Upper lobe of right lung (tissue), 1 donor: Measurements from ENCODE around the gene KCNIP1. TPM values are rescaled to one million over a fixed set of nuclear protein-coding genes. Genes with fewer than 3 reads are reported as not detected.
"Not testable (repeated sequence)": the region's sequence is repeated elsewhere in the genome, so short reads cannot be mapped to it uniquely, and the experiment has no call there.

Experiments
- ATAC-seq: fragments of 200-7000 bp; cut with Tn5 transposase; one replicate; pipeline ENCODE4 v1.9.1; 2020; ENCODE audit warnings: mild to moderate bottlenecking, moderate library complexity
- DNase-seq: peaks from one replicate; pipeline ENCODE4 v3.0.0-alpha.2; 2020
- H3K27ac ChIP-seq: fragments of 200-600 bp; one replicate; pipeline ENCODE4 v1.8.0; 2022
- H3K27me3 ChIP-seq: fragments of 200-600 bp; one replicate; pipeline ENCODE4 v1.8.0; 2022; ENCODE audit warnings: mild to moderate bottlenecking
- H3K36me3 ChIP-seq: fragments of 200-600 bp; one replicate; pipeline ENCODE4 v1.8.0; 2022
- H3K4me1 ChIP-seq: fragments of 200-600 bp; one replicate; pipeline ENCODE4 v1.8.0; 2022
- H3K4me3 ChIP-seq: fragments of 200-600 bp; one replicate; pipeline ENCODE4 v1.8.0; 2022; ENCODE audit warnings: mild to moderate bottlenecking
- H3K9me3 ChIP-seq: fragments of 200-600 bp; one replicate; pipeline ENCODE4 v1.8.0; 2022
- CTCF ChIP-seq: fragments of 200-600 bp; IDR thresholded peaks from one replicate; pipeline ENCODE4 v1.8.0; 2022; ENCODE audit warnings: antibody characterized with exemption
- intact Hi-C: fragments of 100-400 bp; cut with DNase I; formaldehyde crosslinking; loops from one replicate; pipeline ENCODE4 v1.11.0; 2022
- total RNA-seq: library from RNA; stranded (reverse); fragmentation: NEBNext Ultra II Directional; extraction: Animal tissue kit (Norgen Biotek cat#: 25700); gene quantifications from one replicate; pipeline ENCODE4 v1.2.1, GENCODE V29; 2021
- donor health status: DM: no; HTN: yes; CAD: no; lungs with severe emphysema.

The KCNIP1 gene
- total RNA-seq, 1 donor from 2014 or later: 2.7 TPM

GRCh38 chr5:170758481-170758880 is 254.7 kb downstream of the KCNIP1 start:
- peaks cover 15% of the 10 kb centered on the region for H3K4me1 ChIP-seq
- intact Hi-C loops: no loop called here

DNA sequence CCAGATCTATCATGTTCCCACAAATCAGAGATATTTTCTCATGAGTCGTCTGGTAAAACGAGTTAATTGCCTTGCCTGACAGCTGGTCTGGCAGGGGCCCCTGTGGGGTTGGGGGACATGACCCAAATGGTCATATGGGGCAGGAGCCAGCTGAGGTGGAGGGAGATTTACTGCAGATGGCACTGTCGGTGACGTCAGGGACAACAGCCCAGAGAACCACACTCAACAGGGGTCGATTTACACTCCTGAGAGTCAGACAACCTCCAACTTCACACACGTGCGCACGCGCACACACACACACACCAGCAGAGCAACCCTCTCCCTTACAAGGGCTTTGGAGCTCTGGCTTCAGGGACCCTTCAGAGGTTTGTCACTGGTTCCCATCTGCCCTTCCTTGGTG is 256.3 kb downstream of the KCNIP1 start:
- H3K4me3 ChIP-seq: no peak overlapping the region
- no peak for TF ChIP-seq CTCF
- no peaks in the 10 kb centered on the region for H3K36me3 ChIP-seq
- intact Hi-C loops: no loop called here
- H3K9me3 ChIP-seq: no peaks in the 10 kb centered on the region
- H3K27ac ChIP-seq: no peak overlapping the region
- peaks cover 15% of the 10 kb centered on the region for H3K4me1 ChIP-seq
- ATAC-seq: no peak
- no peaks in the 10 kb centered on the region for H3K27me3 ChIP-seq
- DNase-seq: no peak

More at GRCh38 chr5:170758481-170758880, 254.7 kb downstream of the KCNIP1 start:
- ATAC-seq: no peak
- DNase-seq: no peak
- H3K27me3 ChIP-seq: no peaks in the 10 kb centered on the region
- no peak for TF ChIP-seq CTCF
- no peaks in the 10 kb centered on the region for H3K9me3 ChIP-seq
- no peak overlapping the region for H3K4me3 ChIP-seq
- no peaks in the 10 kb centered on the region for H3K36me3 ChIP-seq
- H3K27ac ChIP-seq: no peak overlapping the region

DNA sequence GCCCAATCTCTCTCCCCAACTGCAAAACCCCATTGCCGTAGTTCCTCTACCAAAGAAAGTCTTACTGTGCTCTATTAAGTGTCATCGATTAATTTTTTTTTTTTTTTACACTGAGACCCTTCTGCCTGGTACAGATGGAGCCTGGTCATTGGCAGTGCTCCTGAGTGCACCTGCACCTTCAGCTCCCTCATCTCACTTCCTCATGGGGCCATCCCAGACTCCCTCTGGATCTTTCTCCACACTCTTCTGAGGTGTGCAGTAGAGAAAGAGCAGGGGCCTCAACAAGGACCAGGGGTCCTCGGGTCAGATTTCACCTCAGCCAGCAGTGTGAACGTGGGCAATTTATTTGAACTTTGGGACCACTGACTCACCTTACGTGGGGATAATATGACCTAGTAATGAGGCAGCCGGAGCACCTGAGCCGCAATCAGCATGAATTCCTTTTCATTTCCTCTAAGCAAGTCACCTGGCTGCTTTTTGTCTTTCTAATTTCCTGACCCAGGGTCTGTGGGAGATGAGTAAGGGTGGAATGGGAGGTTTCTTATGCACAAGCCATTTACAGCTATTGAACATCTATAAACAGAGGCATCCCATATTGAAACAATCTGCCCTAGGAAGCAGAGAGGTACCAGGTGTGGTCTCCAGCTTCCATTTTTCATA is 257.4 kb downstream of the KCNIP1 start:
- DNase-seq (no peak), ATAC-seq (no peak)
- Histone ChIP-seq H3K9me3 (no peaks in the 10 kb centered on the region), H3K27ac (no peak overlapping the region), H3K27me3 (no peaks in the 10 kb centered on the region), H3K4me1 (peaks cover 15% of the 10 kb centered on the region), H3K4me3 (no peak overlapping the region), H3K36me3 (no peaks in the 10 kb centered on the region)
- no peak for TF ChIP-seq CTCF
- intact Hi-C loops: no loop called here

- H3K4me1 ChIP-seq: peaks cover 11% of the 10 kb centered on the region
- H3K4me3 ChIP-seq: no peak overlapping the region
- no peaks in the 10 kb centered on the region for H3K36me3 ChIP-seq
- no peak for TF ChIP-seq CTCF
- H3K27me3 ChIP-seq: no peaks in the 10 kb centered on the region
- no peak overlapping the region for H3K27ac ChIP-seq
- ATAC-seq (no peak), DNase-seq (no peak)
- intact Hi-C loops: no loop called here
- H3K9me3 ChIP-seq: no peaks in the 10 kb centered on the region
These were observed 257.9 kb downstream of the KCNIP1 start for GRCh38 chr5:170761708-170762066.

DNA sequence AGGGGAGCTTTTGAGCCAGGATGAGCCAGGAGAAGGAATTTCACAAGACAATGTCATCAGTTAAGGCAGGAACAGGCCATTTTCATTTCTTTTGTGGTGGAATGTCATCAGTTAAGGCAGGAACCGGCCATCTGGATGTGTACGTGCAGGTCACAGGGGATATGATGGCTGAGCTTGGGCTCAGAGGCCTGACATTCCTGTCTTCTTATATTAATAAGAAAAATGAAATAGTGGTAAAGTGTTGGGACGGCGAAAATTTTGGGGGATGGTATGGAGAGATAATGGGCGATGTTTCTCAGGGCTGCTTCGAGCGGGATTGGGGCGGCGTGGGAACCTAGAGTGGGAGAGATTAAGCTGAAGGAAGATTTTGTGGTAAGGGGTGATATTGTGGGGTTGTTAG is 258.5 kb downstream of the KCNIP1 start:
- intact Hi-C loops: not testable (repeated sequence)

DNA sequence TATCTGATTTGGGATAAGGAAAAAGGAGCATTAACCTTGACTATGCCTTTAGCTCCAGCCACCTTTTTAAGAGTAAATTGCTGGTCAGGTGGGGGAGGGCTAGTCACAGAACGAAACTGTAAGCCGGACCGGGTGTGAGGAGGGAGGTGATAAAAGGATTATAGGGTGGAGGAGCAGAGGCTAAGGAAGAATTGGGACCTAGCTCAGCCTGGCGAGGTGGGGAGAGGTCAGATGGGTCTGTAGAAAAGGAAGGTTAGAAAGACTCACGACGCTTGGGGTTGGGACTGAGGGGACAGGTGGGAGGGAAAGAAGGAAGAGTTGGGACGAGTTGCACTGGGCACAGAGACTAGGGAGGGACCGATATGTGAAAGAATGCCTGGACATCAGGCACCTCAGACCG is 262.0 kb downstream of the KCNIP1 start:
- H3K36me3 ChIP-seq, ATAC-seq, H3K4me1 ChIP-seq, intact Hi-C loops, H3K9me3 ChIP-seq, H3K27me3 ChIP-seq, H3K27ac ChIP-seq, DNase-seq, H3K4me3 ChIP-seq: not testable (repeated sequence)

More for the DNA sequence above, 258.5 kb downstream of the KCNIP1 start:
- H3K36me3 ChIP-seq, H3K27ac ChIP-seq, ATAC-seq, H3K9me3 ChIP-seq, H3K4me3 ChIP-seq, H3K4me1 ChIP-seq, H3K27me3 ChIP-seq, DNase-seq: not testable (repeated sequence)

DNA sequence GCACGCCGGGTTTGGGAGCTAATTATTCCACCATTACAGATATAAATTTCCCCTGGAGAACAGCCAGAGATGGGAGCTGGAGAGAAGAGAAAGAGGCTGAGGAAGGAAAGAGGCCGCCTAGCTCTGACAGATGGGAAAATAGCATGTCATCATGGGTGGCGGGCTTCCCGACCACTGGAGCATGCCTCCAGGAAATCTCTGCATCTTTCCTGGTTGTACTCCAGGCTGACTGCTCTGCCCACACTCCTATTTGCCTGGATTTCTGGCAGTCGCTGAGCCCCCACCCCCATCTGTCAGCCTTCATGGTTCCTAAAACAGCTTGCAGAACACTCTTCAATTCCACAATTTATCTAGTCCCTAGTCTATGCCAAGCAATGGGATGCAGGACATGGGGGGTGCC is 265.4 kb downstream of the KCNIP1 start:
- no peaks in the 10 kb centered on the region for H3K4me1 ChIP-seq
- no peak for TF ChIP-seq CTCF
- intact Hi-C loops: no loop called here
- H3K27me3 ChIP-seq: no peaks in the 10 kb centered on the region
- no peaks in the 10 kb centered on the region for H3K36me3 ChIP-seq
- no peak overlapping the region for H3K27ac ChIP-seq
- no peaks in the 10 kb centered on the region for H3K9me3 ChIP-seq
- H3K4me3 ChIP-seq: no peak overlapping the region
- no peak for ATAC-seq
- DNase-seq: no peak
